ENCODE data around the gene HDGF. TPM values are rescaled to one million over a fixed set of nuclear protein-coding genes. Genes with fewer than 3 reads are reported as not detected.

HDGF gene
- total and polyA plus RNA-seq, 4 donors, result 41.7 to 148 (median 119) TPM

DNA sequence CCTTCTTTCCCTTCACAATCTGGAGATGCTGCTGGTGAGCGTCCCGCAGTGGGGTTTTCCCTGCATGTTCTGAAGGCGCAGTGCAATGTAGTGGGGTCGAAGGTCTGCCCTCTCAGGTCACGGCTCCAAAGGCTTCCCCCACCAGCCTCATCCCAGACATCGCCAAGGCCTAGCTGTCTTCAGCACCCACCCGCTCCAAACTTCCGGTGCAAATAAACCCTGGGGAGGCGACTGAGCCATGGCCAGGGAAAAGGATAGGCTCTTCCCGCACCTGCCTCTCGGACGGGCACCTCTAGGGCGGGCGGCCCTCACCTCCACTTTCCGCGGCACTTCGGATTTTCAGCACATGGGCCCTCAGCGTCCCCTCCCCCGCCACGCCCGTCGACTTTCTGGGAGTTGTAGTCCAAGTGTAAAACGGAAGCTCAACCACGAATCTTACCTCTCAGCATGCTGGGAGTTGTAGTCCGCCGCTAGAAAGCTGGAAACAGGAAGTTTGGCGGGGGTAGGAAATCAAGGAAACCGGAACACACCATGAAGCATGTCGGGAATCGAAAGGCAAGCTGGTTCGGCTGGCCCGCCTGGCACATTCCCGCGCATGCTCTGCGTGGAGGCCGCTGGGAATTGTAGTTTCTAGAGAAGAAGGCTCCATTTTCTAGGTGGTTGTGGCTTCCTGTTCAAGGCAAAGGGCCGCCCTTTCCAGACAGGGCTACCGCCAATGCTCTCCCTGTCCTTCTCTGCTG lies 10.6 kb downstream of the HDGF start, which contains the start of gene MRPL24 (continued):
- TF ChIP-seq, protein P1, sequence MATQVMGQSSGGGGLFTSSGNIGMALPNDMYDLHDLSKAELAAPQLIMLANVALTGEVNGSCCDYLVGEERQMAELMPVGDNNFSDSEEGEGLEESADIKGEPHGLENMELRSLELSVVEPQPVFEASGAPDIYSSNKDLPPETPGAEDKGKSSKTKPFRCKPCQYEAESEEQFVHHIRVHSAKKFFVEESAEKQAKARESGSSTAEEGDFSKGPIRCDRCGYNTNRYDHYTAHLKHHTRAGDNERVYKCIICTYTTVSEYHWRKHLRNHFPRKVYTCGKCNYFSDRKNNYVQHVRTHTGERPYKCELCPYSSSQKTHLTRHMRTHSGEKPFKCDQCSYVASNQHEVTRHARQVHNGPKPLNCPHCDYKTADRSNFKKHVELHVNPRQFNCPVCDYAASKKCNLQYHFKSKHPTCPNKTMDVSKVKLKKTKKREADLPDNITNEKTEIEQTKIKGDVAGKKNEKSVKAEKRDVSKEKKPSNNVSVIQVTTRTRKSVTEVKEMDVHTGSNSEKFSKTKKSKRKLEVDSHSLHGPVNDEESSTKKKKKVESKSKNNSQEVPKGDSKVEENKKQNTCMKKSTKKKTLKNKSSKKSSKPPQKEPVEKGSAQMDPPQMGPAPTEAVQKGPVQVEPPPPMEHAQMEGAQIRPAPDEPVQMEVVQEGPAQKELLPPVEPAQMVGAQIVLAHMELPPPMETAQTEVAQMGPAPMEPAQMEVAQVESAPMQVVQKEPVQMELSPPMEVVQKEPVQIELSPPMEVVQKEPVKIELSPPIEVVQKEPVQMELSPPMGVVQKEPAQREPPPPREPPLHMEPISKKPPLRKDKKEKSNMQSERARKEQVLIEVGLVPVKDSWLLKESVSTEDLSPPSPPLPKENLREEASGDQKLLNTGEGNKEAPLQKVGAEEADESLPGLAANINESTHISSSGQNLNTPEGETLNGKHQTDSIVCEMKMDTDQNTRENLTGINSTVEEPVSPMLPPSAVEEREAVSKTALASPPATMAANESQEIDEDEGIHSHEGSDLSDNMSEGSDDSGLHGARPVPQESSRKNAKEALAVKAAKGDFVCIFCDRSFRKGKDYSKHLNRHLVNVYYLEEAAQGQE (IDR thresholded peaks at IDR 0.05), result peak; percentile 88
- TF ChIP-seq SP1 (IDR thresholded peaks at IDR 0.05), result peak; percentile 84

DNA sequence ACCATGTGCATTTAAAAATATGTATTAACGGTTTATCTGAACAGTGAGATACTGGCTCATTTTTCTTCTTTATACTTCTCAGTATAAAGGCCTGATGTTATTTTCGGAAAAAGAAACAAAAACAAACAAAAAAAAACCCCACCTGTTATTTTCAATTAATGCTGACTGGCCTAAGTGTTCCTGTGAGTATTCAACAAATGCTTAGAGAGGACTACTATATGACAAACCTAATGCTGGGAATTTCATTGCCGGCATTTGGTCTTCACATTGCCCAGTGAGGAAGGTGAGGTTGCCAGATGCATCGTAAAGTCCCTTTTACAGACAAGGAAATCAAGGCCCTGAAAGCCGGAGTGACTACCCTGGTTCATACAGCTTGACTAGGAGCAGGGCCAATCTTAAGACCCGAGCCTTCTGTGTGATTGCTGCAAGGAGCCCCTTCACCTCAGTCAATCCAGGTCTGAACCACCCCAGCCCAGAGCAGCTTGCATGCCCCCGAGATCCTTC lies 11.2 kb downstream of the HDGF start:
- Histone ChIP-seq H3K4me3 (ENCODE audit: low read depth in 1 of 3, low read length in 3 of 3) (peak overlapping the region; percentile 60 to 82 (median 81)), H3K27me3 (ENCODE audit: control insufficient read depth in 4 of 4, insufficient read depth in 4 of 4, low read length in 3 of 4) (no peaks in the 10 kb centered on the region), H3K4me1 (ENCODE audit: control insufficient read depth in 4 of 4, insufficient read depth in 4 of 4, low read length in 3 of 4) (peaks cover 3 to 22% (median 14%) of the 10 kb centered on the region in 4 donors), H3K36me3 (ENCODE audit: control insufficient read depth in 4 of 4, insufficient read depth in 3 of 4, low read depth in 1 of 4, low read length in 3 of 4) (peaks cover 10 to 42% (median 30%) of the 10 kb centered on the region in 4 donors), H3K9me3 (ENCODE audit: control insufficient read depth in 4 of 4, low read length in 3 of 4) (no peaks in the 10 kb centered on the region), H3K27ac (ENCODE audit: low read depth in 1 of 2, low read length in 2 of 2) (peak overlapping the region; percentile 45 to 67), H3K9ac (ENCODE audit: low read depth in 1 of 2, low read length in 2 of 2) (peak overlapping the region; percentile 44 to 51)
- no peak for DNase-seq (ENCODE audit: low spot score)
- WGBS, result 19% methylated on average over 7 of the region's 7 CpGs
- TF ChIP-seq RXRA (IDR thresholded peaks at IDR 0.05), result no peak
- peak; percentile 1 for TF ChIP-seq TAF1 (conservative IDR thresholded peaks at IDR 0.05)

DNA sequence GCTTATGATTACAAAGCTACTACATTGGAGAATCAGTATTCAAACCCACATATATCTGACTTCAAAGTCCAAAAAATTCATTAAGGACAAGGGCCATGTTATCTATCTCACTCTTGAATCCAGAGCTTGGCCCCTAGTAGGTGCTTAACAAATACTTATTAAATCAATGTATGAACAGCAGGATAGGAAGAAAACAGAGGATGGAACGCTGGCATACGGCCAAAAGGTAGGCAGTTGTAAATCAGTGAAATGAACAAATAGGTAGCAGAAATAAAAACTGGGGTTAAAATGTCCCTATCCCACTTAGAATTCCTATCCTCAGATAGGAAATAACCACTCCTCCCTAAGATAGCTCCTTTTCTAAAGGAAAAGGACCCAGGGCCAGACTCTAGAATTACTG lies 12.6 kb downstream of the HDGF start:
- H3K4me1 ChIP-seq (ENCODE audit: control insufficient read depth in 4 of 4, insufficient read depth in 4 of 4, low read length in 3 of 4), result peaks cover 3 to 20% (median 10%) of the 10 kb centered on the region in 4 donors
- H3K9me3 ChIP-seq (ENCODE audit: control insufficient read depth in 4 of 4, low read length in 3 of 4), result no peaks in the 10 kb centered on the region
- TF ChIP-seq YY1 (IDR thresholded peaks at IDR 0.05) (no peak), JUND (IDR thresholded peaks at IDR 0.05) (no peak), RAD21 (IDR thresholded peaks at IDR 0.05) (no peak), SP1 (IDR thresholded peaks at IDR 0.05) (no peak), EGR1 (IDR thresholded peaks at IDR 0.05; ENCODE audit: low read depth in 2 of 2) (no peak), HNF4A (conservative IDR thresholded peaks at IDR 0.05) (no peak), FOXA1 (IDR thresholded peaks at IDR 0.05) (no peak)
- TF ChIP-seq, protein P1 (IDR thresholded peaks at IDR 0.05), result no peak
- TF ChIP-seq, protein P2, sequence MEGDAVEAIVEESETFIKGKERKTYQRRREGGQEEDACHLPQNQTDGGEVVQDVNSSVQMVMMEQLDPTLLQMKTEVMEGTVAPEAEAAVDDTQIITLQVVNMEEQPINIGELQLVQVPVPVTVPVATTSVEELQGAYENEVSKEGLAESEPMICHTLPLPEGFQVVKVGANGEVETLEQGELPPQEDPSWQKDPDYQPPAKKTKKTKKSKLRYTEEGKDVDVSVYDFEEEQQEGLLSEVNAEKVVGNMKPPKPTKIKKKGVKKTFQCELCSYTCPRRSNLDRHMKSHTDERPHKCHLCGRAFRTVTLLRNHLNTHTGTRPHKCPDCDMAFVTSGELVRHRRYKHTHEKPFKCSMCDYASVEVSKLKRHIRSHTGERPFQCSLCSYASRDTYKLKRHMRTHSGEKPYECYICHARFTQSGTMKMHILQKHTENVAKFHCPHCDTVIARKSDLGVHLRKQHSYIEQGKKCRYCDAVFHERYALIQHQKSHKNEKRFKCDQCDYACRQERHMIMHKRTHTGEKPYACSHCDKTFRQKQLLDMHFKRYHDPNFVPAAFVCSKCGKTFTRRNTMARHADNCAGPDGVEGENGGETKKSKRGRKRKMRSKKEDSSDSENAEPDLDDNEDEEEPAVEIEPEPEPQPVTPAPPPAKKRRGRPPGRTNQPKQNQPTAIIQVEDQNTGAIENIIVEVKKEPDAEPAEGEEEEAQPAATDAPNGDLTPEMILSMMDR (IDR thresholded peaks at IDR 0.05; ENCODE audit: low read depth, low read length, missing input control), result no peak
- TF ChIP-seq, protein P3, sequence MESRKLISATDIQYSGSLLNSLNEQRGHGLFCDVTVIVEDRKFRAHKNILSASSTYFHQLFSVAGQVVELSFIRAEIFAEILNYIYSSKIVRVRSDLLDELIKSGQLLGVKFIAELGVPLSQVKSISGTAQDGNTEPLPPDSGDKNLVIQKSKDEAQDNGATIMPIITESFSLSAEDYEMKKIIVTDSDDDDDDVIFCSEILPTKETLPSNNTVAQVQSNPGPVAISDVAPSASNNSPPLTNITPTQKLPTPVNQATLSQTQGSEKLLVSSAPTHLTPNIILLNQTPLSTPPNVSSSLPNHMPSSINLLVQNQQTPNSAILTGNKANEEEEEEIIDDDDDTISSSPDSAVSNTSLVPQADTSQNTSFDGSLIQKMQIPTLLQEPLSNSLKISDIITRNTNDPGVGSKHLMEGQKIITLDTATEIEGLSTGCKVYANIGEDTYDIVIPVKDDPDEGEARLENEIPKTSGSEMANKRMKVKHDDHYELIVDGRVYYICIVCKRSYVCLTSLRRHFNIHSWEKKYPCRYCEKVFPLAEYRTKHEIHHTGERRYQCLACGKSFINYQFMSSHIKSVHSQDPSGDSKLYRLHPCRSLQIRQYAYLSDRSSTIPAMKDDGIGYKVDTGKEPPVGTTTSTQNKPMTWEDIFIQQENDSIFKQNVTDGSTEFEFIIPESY (IDR thresholded peaks at IDR 0.05), result no peak
- TF ChIP-seq, protein P4, sequence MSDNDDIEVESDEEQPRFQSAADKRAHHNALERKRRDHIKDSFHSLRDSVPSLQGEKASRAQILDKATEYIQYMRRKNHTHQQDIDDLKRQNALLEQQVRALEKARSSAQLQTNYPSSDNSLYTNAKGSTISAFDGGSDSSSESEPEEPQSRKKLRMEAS (IDR thresholded peaks at IDR 0.05), result no peak
- peaks cover 10 to 39% (median 30%) of the 10 kb centered on the region in 4 donors for H3K36me3 ChIP-seq (ENCODE audit: control insufficient read depth in 4 of 4, insufficient read depth in 3 of 4, low read depth in 1 of 4, low read length in 3 of 4)
- no peak for DNase-seq (ENCODE audit: low spot score)
- H3K9ac ChIP-seq (ENCODE audit: low read depth in 1 of 2, low read length in 2 of 2), result no peak overlapping the region
- H3K27ac ChIP-seq (ENCODE audit: low read depth in 1 of 2, low read length in 2 of 2), result no peak overlapping the region
- no peak overlapping the region for H3K4me3 ChIP-seq (ENCODE audit: low read depth in 1 of 3, low read length in 3 of 3)
- no peaks in the 10 kb centered on the region for H3K27me3 ChIP-seq (ENCODE audit: control insufficient read depth in 4 of 4, insufficient read depth in 4 of 4, low read length in 3 of 4)
- 88% methylated on average over 2 of the region's 2 CpGs for WGBS
